ENCODE results near the gene ISCA2.
A peak's percentile ranks its signal among the peaks of the same experiment; 100 is the strongest.
"Not testable (repeated sequence)": the region's sequence is repeated elsewhere in the genome, so short reads cannot be mapped to it uniquely, and the experiment has no call there.

The ISCA2 gene

GRCh38 chr14:74493343-74494261 is at the start of gene ISCA2:
Gene ISCA2, plus strand, starts transcription at chr14:74493765. Its CDS starts 10 bp downstream, at chr14:74493775.
- CTCF ChIA-PET = interaction anchor here (0.6 to 1.8 kb wide), 5 partner anchors 9 to 355 kb away, joined by 3 to 11 read pairs (median 3); no protein-coding TSS in a partner anchor
- DNase-seq (ENCODE audit: extremely low spot score) = peak; percentile 97
- POLR2A ChIA-PET = interaction anchor here (0.6 to 1.2 kb wide), 8 partner anchors 9 to 191 kb away, joined by 3 to 7 read pairs (median 4); partner anchors contain the start of gene ABCD4
- TF ChIP-seq FOXM1 (IDR thresholded peaks at IDR 0.05; ENCODE audit: borderline replicate concordance) = no peak
- TF ChIP-seq PKNOX1 (IDR thresholded peaks at IDR 0.05) = no peak
- TF ChIP-seq SP1 (IDR thresholded peaks at IDR 0.05) = peak; percentile 58; the same call in 1 of the 2 replicates
- TF ChIP-seq L3MBTL2 (conservative IDR thresholded peaks at IDR 0.05) = peak; percentile 36
- no peak for TF ChIP-seq HDGF (IDR thresholded peaks at IDR 0.05; ENCODE audit: borderline replicate concordance)

- ChIA-PET POLR2A (no interaction called here), CTCF (no interaction called here)
- TF ChIP-seq SUZ12 (IDR thresholded peaks at IDR 0.05) = no peak
- no peak for TF ChIP-seq ARNT (IDR thresholded peaks at IDR 0.05)
- no peak for TF ChIP-seq L3MBTL2 (conservative IDR thresholded peaks at IDR 0.05)
- no peak for DNase-seq (ENCODE audit: extremely low spot score)
Measured at GRCh38 chr14:74444866-74445265, 48.7 kb upstream of the ISCA2 start.

- DNase-seq (ENCODE audit: extremely low spot score); POLR2A ChIA-PET: not testable (repeated sequence)
- CTCF ChIA-PET = interaction anchor here (0.6 kb wide), 1 partner anchor 110 kb away, joined by 4 read pairs; no protein-coding TSS in a partner anchor
Measured at GRCh38 chr14:74454397-74454796, 39.2 kb upstream of the ISCA2 start.

- ChIA-PET POLR2A (interaction anchor here (1.0 kb wide), 1 partner anchor 36 kb away, joined by 5 read pairs; the partner anchor contains the start of genes ISCA2 and NPC2), CTCF (interaction anchor here (1.0 to 1.2 kb wide), 2 partner anchors 11 to 22 kb away, joined by 3 read pairs; no protein-coding TSS in a partner anchor)
- TF ChIP-seq FOXM1 (IDR thresholded peaks at IDR 0.05; ENCODE audit: borderline replicate concordance) = no peak
- TF ChIP-seq L3MBTL2 (conservative IDR thresholded peaks at IDR 0.05) = no peak
- TF ChIP-seq HDGF (IDR thresholded peaks at IDR 0.05; ENCODE audit: borderline replicate concordance) = no peak
- no peak for TF ChIP-seq ARNT (IDR thresholded peaks at IDR 0.05)
- TF ChIP-seq PKNOX1 (IDR thresholded peaks at IDR 0.05) = no peak
- TF ChIP-seq ELF4 (IDR thresholded peaks at IDR 0.05) = no peak
- no peak for TF ChIP-seq ZNF384 (IDR thresholded peaks at IDR 0.05)
- no peak for TF ChIP-seq SUZ12 (IDR thresholded peaks at IDR 0.05)
- no peak for TF ChIP-seq NFRKB (IDR thresholded peaks at IDR 0.05)
- no peak for TF ChIP-seq BHLHE40 (IDR thresholded peaks at IDR 0.05; ENCODE audit: borderline replicate concordance)
- no peak for TF ChIP-seq FOXK2 (IDR thresholded peaks at IDR 0.05)
- no peak for TF ChIP-seq TARDBP (IDR thresholded peaks at IDR 0.05)
- DNase-seq (ENCODE audit: extremely low spot score) = no peak
Measured at GRCh38 chr14:74456684-74457564, 36.6 kb upstream of the ISCA2 start.

GRCh38 chr14:74457565-74457895 is 36.0 kb upstream of the ISCA2 start:
- ChIA-PET POLR2A (interaction anchor here (1.0 kb wide), 1 partner anchor 36 kb away, joined by 5 read pairs; the partner anchor contains the start of genes ISCA2 and NPC2), CTCF (interaction anchor here (0.6 to 1.2 kb wide), 3 partner anchors 10 to 23 kb away, joined by 3 read pairs; no protein-coding TSS in a partner anchor)
- no peak for DNase-seq (ENCODE audit: extremely low spot score)
- TF ChIP-seq SP1 (IDR thresholded peaks at IDR 0.05) (no peak), PKNOX1 (IDR thresholded peaks at IDR 0.05) (no peak), FOXK2 (IDR thresholded peaks at IDR 0.05) (no peak), ELF4 (IDR thresholded peaks at IDR 0.05) (no peak)

- DNase-seq (ENCODE audit: extremely low spot score) = peak; percentile 69
- ChIA-PET CTCF (interaction anchor here (0.7 kb wide), 1 partner anchor 96 kb away, joined by 3 read pairs; no protein-coding TSS in a partner anchor), POLR2A (no interaction called here)
- TF ChIP-seq NFRKB (IDR thresholded peaks at IDR 0.05) = no peak
- TF ChIP-seq BHLHE40 (IDR thresholded peaks at IDR 0.05; ENCODE audit: borderline replicate concordance) = no peak
- no peak for TF ChIP-seq SUZ12 (IDR thresholded peaks at IDR 0.05)
- no peak for TF ChIP-seq TARDBP (IDR thresholded peaks at IDR 0.05)
- no peak for TF ChIP-seq LEF1 (IDR thresholded peaks at IDR 0.05; ENCODE audit: borderline replicate concordance)
- TF ChIP-seq CTBP1 (IDR thresholded peaks at IDR 0.05; ENCODE audit: borderline replicate concordance) = no peak
- TF ChIP-seq FOXA1 (IDR thresholded peaks at IDR 0.05) = no peak
- no peak for TF ChIP-seq ZNF384 (IDR thresholded peaks at IDR 0.05)
- TF ChIP-seq ARNT (IDR thresholded peaks at IDR 0.05) = no peak
- no peak for TF ChIP-seq SP1 (IDR thresholded peaks at IDR 0.05)
- no peak for TF ChIP-seq FOXM1 (IDR thresholded peaks at IDR 0.05; ENCODE audit: borderline replicate concordance)
- no peak for TF ChIP-seq HDGF (IDR thresholded peaks at IDR 0.05; ENCODE audit: borderline replicate concordance)
- no peak for TF ChIP-seq L3MBTL2 (conservative IDR thresholded peaks at IDR 0.05)
- TF ChIP-seq PKNOX1 (IDR thresholded peaks at IDR 0.05) = no peak
- TF ChIP-seq FOXK2 (IDR thresholded peaks at IDR 0.05) = no peak
- no peak for TF ChIP-seq ELF4 (IDR thresholded peaks at IDR 0.05)
Measured at GRCh38 chr14:74459289-74459946, 34.1 kb upstream of the ISCA2 start.

All from HEK293T (cell line).